Measurements from ENCODE around the gene SEC24D.

SEC24D gene

GRCh38 chr4:118684873-118685811 lies 150.8 kb downstream of the SEC24D start, which contains the start of gene METTL14:
Gene METTL14 (plus strand): TSS chr4:118685392. CDS start chr4:118685535, 143 bp downstream.
- DNase-seq: peak; percentile 68

GRCh38 chr4:118683513-118683912 lies 152.4 kb downstream of the SEC24D start:
- DNase-seq: no peak

- no peak for DNase-seq
Measured at GRCh38 chr4:118682928-118683327, 153.0 kb downstream of the SEC24D start.

- no peak for DNase-seq
Measured at GRCh38 chr4:118680808-118681207, 155.1 kb downstream of the SEC24D start.

GRCh38 chr4:118676128-118676527 lies 159.8 kb downstream of the SEC24D start:
- DNase-seq: no peak

Data from DMS79 (cell line).